GM21515 (cell line): ENCODE measurements around the gene SEC14L2.
"Not testable (repeated sequence)": the region's sequence is repeated elsewhere in the genome, so short reads cannot be mapped to it uniquely, and the experiment has no call there.

ENCODE experiments used
- ATAC-seq: cut with Tn5 transposase; IDR thresholded peaks from one replicate; pipeline ENCODE4 v1.9.1; 2021; ENCODE audit not compliant: unreplicated experiment

The SEC14L2 gene

GRCh38 chr22:30426388-30427353 is 29.9 kb downstream of the SEC14L2 start:
- no peak for ATAC-seq

- ATAC-seq, result no peak
These were observed 31.1 kb downstream of the SEC14L2 start for GRCh38 chr22:30427871-30428270.

- no peak for ATAC-seq
These were observed 33.1 kb downstream of the SEC14L2 start for GRCh38 chr22:30429887-30430286.

- no peak for ATAC-seq
These were observed 34.1 kb downstream of the SEC14L2 start for GRCh38 chr22:30430933-30431332.

- no peak for ATAC-seq
These were observed 35.3 kb downstream of the SEC14L2 start for GRCh38 chr22:30432096-30432495.

GRCh38 chr22:30432520-30432919 is 35.7 kb downstream of the SEC14L2 start:
- no peak for ATAC-seq

GRCh38 chr22:30433227-30433626 is 36.4 kb downstream of the SEC14L2 start:
- ATAC-seq, result no peak

- ATAC-seq, result no peak
These were observed 37.0 kb downstream of the SEC14L2 start for GRCh38 chr22:30433773-30434172.

GRCh38 chr22:30434843-30435242 is 38.0 kb downstream of the SEC14L2 start:
- ATAC-seq, result no peak

- ATAC-seq, result no peak
These were observed 38.9 kb downstream of the SEC14L2 start for GRCh38 chr22:30435674-30436126.

GRCh38 chr22:30436196-30436595 is 39.4 kb downstream of the SEC14L2 start:
- no peak for ATAC-seq

- no peak for ATAC-seq
These were observed 41.7 kb downstream of the SEC14L2 start for GRCh38 chr22:30438559-30438958.

GRCh38 chr22:30439226-30439625 is 42.4 kb downstream of the SEC14L2 start:
- ATAC-seq, result no peak

- no peak for ATAC-seq
These were observed 43.0 kb downstream of the SEC14L2 start for GRCh38 chr22:30439836-30440235.

GRCh38 chr22:30441088-30441487 is 44.3 kb downstream of the SEC14L2 start:
- ATAC-seq, result no peak

- ATAC-seq, result no peak
These were observed 48.0 kb downstream of the SEC14L2 start for GRCh38 chr22:30444632-30445437.

- ATAC-seq, result no peak
These were observed 48.8 kb downstream of the SEC14L2 start for GRCh38 chr22:30445438-30446145.

GRCh38 chr22:30447656-30448055 is 50.8 kb downstream of the SEC14L2 start:
- ATAC-seq, result no peak

GRCh38 chr22:30451488-30451887 is 54.7 kb downstream of the SEC14L2 start:
- ATAC-seq, result not testable (repeated sequence)

GRCh38 chr22:30452861-30453260 is 56.0 kb downstream of the SEC14L2 start:
- ATAC-seq, result no peak
